Lung microvascular endothelial cell (primary cell): ENCODE measurements around the gene ACBD6. TPM values are rescaled to one million over a fixed set of nuclear protein-coding genes. Genes with fewer than 3 reads are reported as not detected.

Source experiments
- DNase-seq, 2 donors: peaks; one replicate each; pipeline versions ENCODE4 v3.0.0 to v3.0.0-alpha.2; 2010; ENCODE audit warnings: low read depth in 2 of 2
- total RNA-seq: library from RNA; depleted of rRNA; stranded (reverse); fragments of >200 nt; gene quantifications from 2 replicates; pipeline ENCODE4 v1.2.1, GENCODE V29; 2014

The ACBD6 gene
- total RNA-seq, 1 donor from 2014 or later = 46.2 TPM

- no peak for DNase-seq
Measured at GRCh38 chr1:180271272-180272255, 230.8 kb downstream of the ACBD6 start.

- DNase-seq = no peak
Measured at GRCh38 chr1:180270530-180271271, 231.7 kb downstream of the ACBD6 start.

GRCh38 chr1:180269645-180270529 is 232.5 kb downstream of the ACBD6 start:
- no peak for DNase-seq

GRCh38 chr1:180268556-180269075 is 233.8 kb downstream of the ACBD6 start:
- DNase-seq = no peak

- DNase-seq = no peak
Measured at GRCh38 chr1:180267761-180268555, 234.4 kb downstream of the ACBD6 start.

- DNase-seq = no peak
Measured at GRCh38 chr1:180267211-180267561, 235.2 kb downstream of the ACBD6 start.

GRCh38 chr1:180266275-180267210 is 235.8 kb downstream of the ACBD6 start:
- no peak for DNase-seq

GRCh38 chr1:180265871-180266270 is 236.5 kb downstream of the ACBD6 start:
- no peak for DNase-seq

GRCh38 chr1:180265201-180265600 is 237.2 kb downstream of the ACBD6 start:
- no peak for DNase-seq

- DNase-seq = no peak
Measured at GRCh38 chr1:180264595-180264994, 237.8 kb downstream of the ACBD6 start.

- DNase-seq = no peak
Measured at GRCh38 chr1:180262628-180263488, 239.5 kb downstream of the ACBD6 start.

- DNase-seq = no peak
Measured at GRCh38 chr1:180261524-180262155, 240.7 kb downstream of the ACBD6 start.

GRCh38 chr1:180261030-180261429 is 241.3 kb downstream of the ACBD6 start:
- DNase-seq = no peak

- no peak for DNase-seq
Measured at GRCh38 chr1:180260541-180260940, 241.8 kb downstream of the ACBD6 start.

- no peak for DNase-seq
Measured at GRCh38 chr1:180259431-180260338, 242.7 kb downstream of the ACBD6 start.

GRCh38 chr1:180258935-180259334 is 243.4 kb downstream of the ACBD6 start:
- no peak for DNase-seq

GRCh38 chr1:180258290-180258689 is 244.1 kb downstream of the ACBD6 start:
- DNase-seq = no peak
